B cell (primary cell): ENCODE results near the gene NTM. TPM values are rescaled to one million over a fixed set of nuclear protein-coding genes. Genes with fewer than 3 reads are reported as not detected.
"Not testable (repeated sequence)": the region's sequence is repeated elsewhere in the genome, so short reads cannot be mapped to it uniquely, and the experiment has no call there.

Experiments used
- ATAC-seq: fragments of 200-7000 bp; cut with Tn5 transposase; one replicate; pipeline ENCODE4 v1.10.0; 2021; ENCODE audit warnings: low read depth, mild to moderate bottlenecking, moderate number of reproducible peaks, moderate library complexity
- CTCF ChIA-PET: fragments of 350-600 bp; sonication (Branson Sonifier 250); formaldehyde crosslinking; loops from one replicate; lab custom pipeline; 2021; ENCODE audit warnings: antibody characterized with exemption, inconsistent platforms; lab: Charles Lee
- POLR2A ChIA-PET: fragments of 350-600 bp; sonication (Branson Sonifier 250); formaldehyde crosslinking; loops from one replicate; lab custom pipeline; 2021; ENCODE audit warnings: antibody characterized with exemption; lab: Charles Lee
- DNase-seq: peaks from one replicate; pipeline ENCODE4 v3.0.0; 2013
- H2AFZ ChIP-seq: 2 replicates; pipeline ENCODE4 v1.6.1; 2012; ENCODE audit warnings: mild to moderate bottlenecking, low read depth, low read length; ENCODE audit not compliant: insufficient read depth, poor library complexity, severe bottlenecking
- H3K27ac ChIP-seq, 2 donors: 1 replicate in 1 of 2; 2 replicates in 1 of 2; pipeline ENCODE4 v1.5.1; 2012 to 2013; ENCODE audit warnings: low read length in 2 of 2, mild to moderate bottlenecking in 2 of 2, moderate library complexity in 1 of 2
- H3K27me3 ChIP-seq, 4 experiments: fragments of 200-600 bp in 1 of 4; sonication (generic) in 1 of 4; replicated peaks in 1 of 4; 1 replicate in 2 of 4; 2 replicates in 2 of 4; pipeline versions ENCODE4 v1.6.1 to v1.7.0; 2013 to 2016; ENCODE audit warnings: low read length in 3 of 4, mild to moderate bottlenecking in 2 of 4, mixed read lengths in 1 of 4, moderate library complexity in 1 of 4; ENCODE audit not compliant: insufficient read depth in 4 of 4, control insufficient read depth in 3 of 4; ENCODE audit errors: control extremely low read depth in 1 of 4
- H3K36me3 ChIP-seq, 2 experiments: replicated peaks in 1 of 2; 1 replicate in 1 of 2; 2 replicates in 1 of 2; pipeline versions ENCODE4 v1.6.1 to v1.7.1; 2013; ENCODE audit warnings: low read length in 1 of 2; ENCODE audit not compliant: insufficient read depth in 2 of 2, control insufficient read depth in 1 of 2; ENCODE audit errors: control extremely low read depth in 1 of 2, extremely low read depth in 1 of 2
- H3K4me1 ChIP-seq, 2 donors: fragments of 200-600 bp in 1 of 2; sonication (generic) in 1 of 2; 1 replicate in 1 of 2; 2 replicates in 1 of 2; pipeline versions ENCODE4 v1.5.1 to v1.6.1; 2013 to 2017; ENCODE audit warnings: low read length in 2 of 2; ENCODE audit not compliant: control insufficient read depth in 2 of 2, insufficient read depth in 2 of 2
- H3K4me2 ChIP-seq: replicated peaks from 2 replicates; pipeline ENCODE3; 2012; ENCODE audit warnings: mild to moderate bottlenecking, low read depth, low read length; ENCODE audit not compliant: poor library complexity, severe bottlenecking
- H3K4me3 ChIP-seq, 5 experiments: fragments of 200-600 bp in 1 of 5; sonication (generic) in 1 of 5; 1 replicate in 3 of 5; 2 replicates in 2 of 5; pipeline versions ENCODE4 v1.5.1 to v1.7.0; 2011 to 2016; ENCODE audit warnings: low read length in 4 of 5, mild to moderate bottlenecking in 4 of 5, low read depth in 2 of 5, control low read depth in 1 of 5, moderate library complexity in 1 of 5; ENCODE audit not compliant: insufficient read depth in 1 of 5; ENCODE audit errors: control extremely low read depth in 1 of 5, extremely low read depth in 1 of 5
- H3K79me2 ChIP-seq: fragments of 200-600 bp; sonication (generic); one replicate; pipeline ENCODE4 v1.6.0; 2016; ENCODE audit warnings: low read length; ENCODE audit not compliant: control insufficient read depth, insufficient read depth
- H3K9ac ChIP-seq: fragments of 200-600 bp; sonication (generic); 2 replicates; pipeline ENCODE4 v1.6.1; 2017; ENCODE audit warnings: mild to moderate bottlenecking, low read length, moderate library complexity
- H3K9me3 ChIP-seq, 3 donors: one replicate each; pipeline versions ENCODE4 v1.6.1 to v1.7.1; 2013; ENCODE audit warnings: low read length in 2 of 3; ENCODE audit not compliant: control insufficient read depth in 2 of 3, insufficient read depth in 1 of 3; ENCODE audit errors: control extremely low read depth in 1 of 3
- H4K20me1 ChIP-seq: 2 replicates; pipeline ENCODE4 v1.6.0; 2012; ENCODE audit warnings: mild to moderate bottlenecking, low read length; ENCODE audit not compliant: insufficient read depth, control insufficient read depth, poor library complexity, severe bottlenecking
- H3K27ac Mint-ChIP-seq: one replicate; pipeline ENCODE4 v1.8.0; 2021; ENCODE audit warnings: mixed read lengths
- H3K27me3 Mint-ChIP-seq: one replicate; pipeline ENCODE4 v1.8.0; 2021; ENCODE audit warnings: mixed read lengths
- H3K4me1 Mint-ChIP-seq: one replicate; pipeline ENCODE4 v1.8.0; 2021; ENCODE audit warnings: mixed read lengths
- H3K4me3 Mint-ChIP-seq: one replicate; pipeline ENCODE4 v1.8.0; 2021; ENCODE audit warnings: mixed read lengths
- H3K9me3 Mint-ChIP-seq: one replicate; pipeline ENCODE4 v1.8.0; 2022; ENCODE audit warnings: mixed read lengths; ENCODE audit not compliant: insufficient read depth
- CTCF ChIP-seq: fragments of 200-600 bp; IDR thresholded peaks from one replicate; pipeline ENCODE4 v1.8.0; 2022; ENCODE audit warnings: antibody characterized with exemption, mild to moderate bottlenecking
- EZH2 ChIP-seq: IDR thresholded peaks from 2 replicates; pipeline ENCODE4 v1.6.1; 2012; ENCODE audit warnings: borderline replicate concordance, low read depth, mild to moderate bottlenecking, moderate library complexity, low read length; ENCODE audit not compliant: insufficient read depth, poor library complexity, severe bottlenecking
- WGBS: methylation state at CpG from one replicate; pipeline ENCODE4 v1.1.5; 2013; ENCODE audit warnings: missing lambda C conversion rate; ENCODE audit not compliant: insufficient coverage; 5-methylcytosine and 5-hydroxymethylcytosine counted together
- intact Hi-C: fragments of 100-400 bp; cut with micrococcal nuclease; formaldehyde crosslinking; loops from one replicate; pipeline ENCODE4 v1.10.0; 2022
- polyA plus RNA-seq: library from polyadenylated mRNA; depleted of rRNA; stranded (reverse); fragments of >200 nt; gene quantifications from 2 replicates; pipeline ENCODE4 v1.2.3, GENCODE V29; 2012
- total RNA-seq, 2 donors: library from RNA; stranded (reverse); fragments of 120-200 nt in 1 of 2; gene quantifications; 1 replicate in 1 of 2; 2 replicates in 1 of 2; pipeline versions ENCODE4 v1.2.3 to v1.2.4, GENCODE V29; 2013 to 2022

NTM gene
- total and polyA plus RNA-seq, 2 donors (not counting 1 experiment from before 2014, with no cell fraction given) = not detected

- no peak for DNase-seq
- no peak for TF ChIP-seq CTCF
- TF ChIP-seq EZH2 = no peak
- Mint-ChIP-seq H3K27ac (no peak overlapping the region), H3K4me3 (no peak overlapping the region), H3K27me3 (no peaks in the 10 kb centered on the region), H3K4me1 (no peaks in the 10 kb centered on the region), H3K9me3 (no peaks in the 10 kb centered on the region)
- Histone ChIP-seq H3K9me3 (peaks cover 0 to 6% (median 0%) of the 10 kb centered on the region in 3 donors), H3K9ac (no peak overlapping the region), H3K4me1 (no peaks in the 10 kb centered on the region), H3K4me2 (no peak overlapping the region), H4K20me1 (no peaks in the 10 kb centered on the region), H3K4me3 (no peak overlapping the region), H3K27ac (no peak overlapping the region), H3K36me3 (no peaks in the 10 kb centered on the region), H2AFZ (no peak overlapping the region), H3K79me2 (no peaks in the 10 kb centered on the region), H3K27me3 (no peaks in the 10 kb centered on the region)
- intact Hi-C loops = no loop called here
- ChIA-PET POLR2A (no interaction called here), CTCF (no interaction called here)
- WGBS = 75% methylated on average over 1 of the region's 6 CpGs
- no peak for ATAC-seq
Measured at GRCh38 chr11:132315696-132316095, 945.3 kb downstream of the NTM start.

GRCh38 chr11:132318421-132319157 is 948.2 kb downstream of the NTM start:
- CTCF ChIA-PET = no interaction called here
- Histone ChIP-seq H2AFZ (no peak overlapping the region), H3K4me2 (no peak overlapping the region), H3K9me3 (peaks cover 0 to 3% (median 0%) of the 10 kb centered on the region in 3 donors), H3K36me3 (no peaks in the 10 kb centered on the region), H3K79me2 (no peaks in the 10 kb centered on the region), H3K9ac (no peak overlapping the region), H3K4me1 (no peaks in the 10 kb centered on the region), H3K27ac (no peak overlapping the region), H3K27me3 (no peaks in the 10 kb centered on the region), H3K4me3 (no peak overlapping the region), H4K20me1 (no peaks in the 10 kb centered on the region)
- Mint-ChIP-seq H3K9me3 (no peaks in the 10 kb centered on the region), H3K4me1 (no peaks in the 10 kb centered on the region), H3K4me3 (no peak overlapping the region), H3K27ac (no peak overlapping the region), H3K27me3 (no peaks in the 10 kb centered on the region)
- DNase-seq (no peak), ATAC-seq (no peak)
- WGBS = 91% methylated on average over 3 of the region's 8 CpGs
- POLR2A ChIA-PET = no interaction called here
- intact Hi-C loops = no loop called here
- TF ChIP-seq EZH2 (no peak), CTCF (no peak)

DNA sequence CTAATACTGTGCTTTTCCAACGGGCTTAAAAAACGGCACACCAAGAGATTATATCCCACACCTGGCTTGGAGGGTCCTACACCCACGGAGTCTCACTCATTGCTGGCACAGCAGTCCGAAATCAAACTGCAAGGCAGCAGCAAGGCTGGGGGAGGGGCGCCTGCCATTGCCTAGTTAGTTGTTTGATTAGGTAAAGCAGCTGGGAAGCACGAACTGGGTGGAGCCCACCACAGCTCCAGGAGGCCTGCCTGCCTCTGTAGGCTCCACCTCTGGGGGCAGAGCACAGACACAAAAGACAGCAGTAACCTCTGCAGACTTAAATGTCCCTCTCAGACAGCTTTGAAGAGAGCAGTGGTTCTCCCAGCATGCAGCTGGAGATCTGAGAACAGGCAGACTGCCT is 949.0 kb downstream of the NTM start:
- H3K27me3 ChIP-seq, H3K79me2 ChIP-seq, H3K4me3 Mint-ChIP-seq, ATAC-seq, H3K4me2 ChIP-seq, DNase-seq, H3K4me1 Mint-ChIP-seq, H3K27me3 Mint-ChIP-seq, H3K27ac ChIP-seq, H3K27ac Mint-ChIP-seq, H3K36me3 ChIP-seq, H3K4me3 ChIP-seq, H3K9me3 Mint-ChIP-seq, H4K20me1 ChIP-seq, intact Hi-C loops, H3K9me3 ChIP-seq, H3K9ac ChIP-seq, CTCF ChIA-PET, POLR2A ChIA-PET, H2AFZ ChIP-seq, H3K4me1 ChIP-seq: not testable (repeated sequence)
- 68% methylated on average over 4 of the region's 6 CpGs for WGBS
